H9 (cell line): ENCODE measurements around the gene MIPOL1. TPM values are rescaled to one million over a fixed set of nuclear protein-coding genes. Genes with fewer than 3 reads are reported as not detected.

ENCODE experiments used
- DNase-seq: peaks from one replicate; pipeline ENCODE4 v3.0.0-alpha.2; 2017
- H2AFZ ChIP-seq: one replicate; pipeline ENCODE4 v1.6.1; 2013; ENCODE audit warnings: mild to moderate bottlenecking, low read length, control low read depth, moderate library complexity
- H2AK5ac ChIP-seq: 2 replicates; pipeline ENCODE4 v1.6.1; 2013; ENCODE audit warnings: low read length, control low read depth, mixed read lengths; ENCODE audit not compliant: insufficient read length
- H2BK120ac ChIP-seq: one replicate; pipeline ENCODE4 v1.6.1; 2013; ENCODE audit warnings: low read depth, mild to moderate bottlenecking, low read length, control low read depth, inconsistent platforms; ENCODE audit not compliant: poor library complexity, severe bottlenecking
- H2BK12ac ChIP-seq: 2 replicates; pipeline ENCODE4 v1.6.1; 2013; ENCODE audit warnings: low read length, control low read depth, mixed read lengths, low read depth; ENCODE audit not compliant: insufficient read length
- H2BK15ac ChIP-seq: 2 replicates; pipeline ENCODE4 v1.6.1; 2013; ENCODE audit warnings: low read depth, low read length, control low read depth
- H2BK20ac ChIP-seq: one replicate; pipeline ENCODE4 v1.6.1; 2013; ENCODE audit warnings: low read depth, mild to moderate bottlenecking, low read length, control low read depth, inconsistent platforms; ENCODE audit not compliant: poor library complexity, severe bottlenecking
- H2BK5ac ChIP-seq: 2 replicates; pipeline ENCODE4 v1.6.1; 2013; ENCODE audit warnings: low read length, control low read depth, mixed read lengths; ENCODE audit not compliant: insufficient read length
- H3K14ac ChIP-seq: 2 replicates; pipeline ENCODE4 v1.6.1; 2013; ENCODE audit warnings: low read length, control low read depth; ENCODE audit not compliant: insufficient read depth
- H3K18ac ChIP-seq: 2 replicates; pipeline ENCODE4 v1.6.1; 2013; ENCODE audit warnings: low read depth, mild to moderate bottlenecking, mixed read lengths, low read length, control low read depth; ENCODE audit not compliant: insufficient read length
- H3K23ac ChIP-seq: 2 replicates; pipeline ENCODE4 v1.6.1; 2013; ENCODE audit warnings: low read length, control low read depth, mixed read lengths, low read depth; ENCODE audit not compliant: insufficient read length
- H3K23me2 ChIP-seq: 2 replicates; pipeline ENCODE4 v1.6.1; 2013; ENCODE audit warnings: low read depth, mild to moderate bottlenecking, mixed read lengths, low read length, control low read depth; ENCODE audit not compliant: insufficient read length, poor library complexity, severe bottlenecking
- H3K27ac ChIP-seq: 2 replicates; pipeline ENCODE4 v1.5.1; 2013; ENCODE audit warnings: low read length, control low read depth, mixed read lengths, low read depth; ENCODE audit not compliant: insufficient read length
- H3K27me3 ChIP-seq: 2 replicates; pipeline ENCODE4 v1.6.1; 2013; ENCODE audit warnings: low read length, control low read depth, inconsistent platforms; ENCODE audit not compliant: insufficient read depth
- H3K4ac ChIP-seq: 2 replicates; pipeline ENCODE4 v1.6.1; 2013; ENCODE audit warnings: low read depth, mild to moderate bottlenecking, control low read depth, inconsistent platforms, low read length, moderate library complexity
- H3K4me1 ChIP-seq: 2 replicates; pipeline ENCODE4 v1.6.1; 2013; ENCODE audit warnings: low read length, control low read depth, inconsistent platforms; ENCODE audit not compliant: insufficient read depth
- H3K4me2 ChIP-seq: 2 replicates; pipeline ENCODE4 v1.6.1; 2013; ENCODE audit warnings: low read length, control low read depth, mixed read lengths; ENCODE audit not compliant: insufficient read length, insufficient read depth
- H3K56ac ChIP-seq: 2 replicates; pipeline ENCODE4 v1.6.1; 2013; ENCODE audit warnings: low read depth, mild to moderate bottlenecking, mixed read lengths, low read length, control low read depth; ENCODE audit not compliant: insufficient read length
- H3K79me1 ChIP-seq: 2 replicates; pipeline ENCODE4 v1.6.1; 2013; ENCODE audit warnings: low read depth, mild to moderate bottlenecking, moderate library complexity, low read length, control low read depth, inconsistent platforms; ENCODE audit not compliant: insufficient read depth, poor library complexity, severe bottlenecking
- H3K79me2 ChIP-seq: 2 replicates; pipeline ENCODE4 v1.6.1; 2013; ENCODE audit warnings: low read length, control low read depth, inconsistent platforms; ENCODE audit not compliant: insufficient read depth
- H3K9ac ChIP-seq: 2 replicates; pipeline ENCODE4 v1.6.1; 2013; ENCODE audit warnings: low read length, control low read depth, mixed read lengths; ENCODE audit not compliant: insufficient read length; ENCODE audit errors: extremely low read depth
- H3K9me3 ChIP-seq: one replicate; pipeline ENCODE4 v1.6.1; 2013; ENCODE audit warnings: low read depth, low read length, inconsistent platforms; ENCODE audit not compliant: control insufficient read depth
- H3T11ph ChIP-seq: one replicate; pipeline ENCODE4 v1.6.1; 2013; ENCODE audit warnings: mild to moderate bottlenecking, low read length, control low read depth, inconsistent platforms
- H4K20me1 ChIP-seq: one replicate; pipeline ENCODE4 v1.6.1; 2013; ENCODE audit not compliant: control insufficient read depth, insufficient read length, insufficient read depth
- H4K5ac ChIP-seq: 2 replicates; pipeline ENCODE4 v1.6.1; 2013; ENCODE audit warnings: low read depth, mild to moderate bottlenecking, mixed read lengths, low read length, control low read depth; ENCODE audit not compliant: insufficient read length
- H4K8ac ChIP-seq: replicated peaks from 2 replicates; pipeline ENCODE4 v1.6.1; 2013; ENCODE audit warnings: low read length, control low read depth, mixed read lengths, low read depth; ENCODE audit not compliant: insufficient read length
- H4K91ac ChIP-seq: 2 replicates; pipeline ENCODE4 v1.6.1; 2013; ENCODE audit warnings: low read depth, mild to moderate bottlenecking, moderate library complexity, mixed read lengths, low read length, control low read depth; ENCODE audit not compliant: insufficient read length
- H3K27ac Mint-ChIP-seq, 3 experiments: 2 replicates in 2 of 3; 3 replicates in 1 of 3; pipeline ENCODE4 v1.8.0; 2020 to 2021; ENCODE audit warnings: mixed read lengths in 3 of 3, mild to moderate bottlenecking in 1 of 3, moderate library complexity in 1 of 3
- H3K27me3 Mint-ChIP-seq: 2 replicates; pipeline ENCODE4 v1.8.0; 2021; ENCODE audit warnings: low read depth, mild to moderate bottlenecking, moderate library complexity, mixed read lengths
- H3K36me3 Mint-ChIP-seq, 3 experiments: 2 replicates in 2 of 3; 3 replicates in 1 of 3; pipeline ENCODE4 v1.8.0; 2020 to 2021; ENCODE audit warnings: low read depth in 3 of 3, mixed read lengths in 3 of 3; ENCODE audit not compliant: insufficient read depth in 1 of 3
- H3K4me1 Mint-ChIP-seq, 2 experiments: 2 replicates each; pipeline ENCODE4 v1.8.0; 2020; ENCODE audit warnings: mixed read lengths in 2 of 2
- H3K4me3 Mint-ChIP-seq, 2 experiments: 2 replicates in 1 of 2; 3 replicates in 1 of 2; pipeline ENCODE4 v1.8.0; 2020 to 2021; ENCODE audit warnings: mild to moderate bottlenecking in 2 of 2, mixed read lengths in 2 of 2, moderate library complexity in 1 of 2
- H3K9me3 Mint-ChIP-seq, 2 experiments: 2 replicates in 1 of 2; 3 replicates in 1 of 2; pipeline ENCODE4 v1.8.0; 2020; ENCODE audit warnings: mild to moderate bottlenecking in 2 of 2, mixed read lengths in 2 of 2, moderate library complexity in 1 of 2
- CTCF ChIP-seq: fragments of 200-600 bp; sonication (generic); conservative IDR thresholded peaks from 3 replicates; pipeline ENCODE4 v1.8.0; 2021; ENCODE audit warnings: antibody characterized with exemption, mild to moderate bottlenecking
- WGBS: extraction: QIAGEN DNeasy Blood & Tissue Kit; methylation state at CpG from one replicate; pipeline ENCODE4 v1.1.7; 2013; ENCODE audit warnings: missing lambda C conversion rate, low lambda C conversion rate, mixed read lengths; ENCODE audit not compliant: insufficient read length; ENCODE audit errors: extremely low coverage; 5-methylcytosine and 5-hydroxymethylcytosine counted together
- total RNA-seq: library from RNA; stranded (reverse); gene quantifications from 2 replicates; pipeline ENCODE4 v1.2.1, GENCODE V29; 2021

Gene MIPOL1
- total RNA-seq, 1 experiment from 2014 or later: 15.6 TPM

- H3K18ac ChIP-seq: no peak overlapping the region
- H3K36me3 Mint-ChIP-seq: 0 out of 7 replicates have a peak, but pooled peaks cover 0 to 1% (median 0%) of the 10 kb centered on the region in 3 experiments
- no CpG with 5 or more reads among the region's 2 CpGs for WGBS
Observed at GRCh38 chr14:37563189-37563588, 365.5 kb downstream of the MIPOL1 start.

More at GRCh38 chr14:37563189-37563588, 365.5 kb downstream of the MIPOL1 start:
- H3K23ac ChIP-seq: no peak overlapping the region
- no peak overlapping the region for H3T11ph ChIP-seq
- no peaks in the 10 kb centered on the region for H3K79me1 ChIP-seq
- H3K4me3 Mint-ChIP-seq: no peak overlapping the region
- H3K4me2 ChIP-seq: no peak overlapping the region
- no peaks in the 10 kb centered on the region for H3K9me3 ChIP-seq
- H3K14ac ChIP-seq: no peak overlapping the region
- H3K27me3 ChIP-seq: no peaks in the 10 kb centered on the region
- no peak overlapping the region for H2BK15ac ChIP-seq
- no peak overlapping the region for H4K8ac ChIP-seq
- H2BK120ac ChIP-seq: no peak overlapping the region
- H4K20me1 ChIP-seq: no peaks in the 10 kb centered on the region
- no peak overlapping the region for H4K91ac ChIP-seq
- H3K27ac Mint-ChIP-seq: no peak overlapping the region
- H3K9me3 Mint-ChIP-seq: no peaks in the 10 kb centered on the region
- no peaks in the 10 kb centered on the region for H3K79me2 ChIP-seq
- no peak overlapping the region for H3K9ac ChIP-seq
- no peak overlapping the region for H4K5ac ChIP-seq
- no peak overlapping the region for H2BK12ac ChIP-seq
- no peak overlapping the region for H3K4ac ChIP-seq
- H3K4me1 Mint-ChIP-seq: peaks cover 9 to 12% of the 10 kb centered on the region in 2 experiments
- no peaks in the 10 kb centered on the region for H3K23me2 ChIP-seq
- no peak for TF ChIP-seq CTCF
- no peak overlapping the region for H2BK5ac ChIP-seq
- no peaks in the 10 kb centered on the region for H3K4me1 ChIP-seq
- no peak overlapping the region for H3K56ac ChIP-seq
- H2BK20ac ChIP-seq: no peak overlapping the region
- no peak overlapping the region for H2AFZ ChIP-seq
- H2AK5ac ChIP-seq: no peak overlapping the region
- H3K27me3 Mint-ChIP-seq: no peaks in the 10 kb centered on the region
- no peak for DNase-seq
- no peak overlapping the region for H3K27ac ChIP-seq
